Measurements from ENCODE around the gene SAC3D1. TPM values are rescaled to one million over a fixed set of nuclear protein-coding genes. Genes with fewer than 3 reads are reported as not detected.

SAC3D1 gene
- total RNA-seq, 1 donor from 2014 or later = 5.6 TPM

DNA sequence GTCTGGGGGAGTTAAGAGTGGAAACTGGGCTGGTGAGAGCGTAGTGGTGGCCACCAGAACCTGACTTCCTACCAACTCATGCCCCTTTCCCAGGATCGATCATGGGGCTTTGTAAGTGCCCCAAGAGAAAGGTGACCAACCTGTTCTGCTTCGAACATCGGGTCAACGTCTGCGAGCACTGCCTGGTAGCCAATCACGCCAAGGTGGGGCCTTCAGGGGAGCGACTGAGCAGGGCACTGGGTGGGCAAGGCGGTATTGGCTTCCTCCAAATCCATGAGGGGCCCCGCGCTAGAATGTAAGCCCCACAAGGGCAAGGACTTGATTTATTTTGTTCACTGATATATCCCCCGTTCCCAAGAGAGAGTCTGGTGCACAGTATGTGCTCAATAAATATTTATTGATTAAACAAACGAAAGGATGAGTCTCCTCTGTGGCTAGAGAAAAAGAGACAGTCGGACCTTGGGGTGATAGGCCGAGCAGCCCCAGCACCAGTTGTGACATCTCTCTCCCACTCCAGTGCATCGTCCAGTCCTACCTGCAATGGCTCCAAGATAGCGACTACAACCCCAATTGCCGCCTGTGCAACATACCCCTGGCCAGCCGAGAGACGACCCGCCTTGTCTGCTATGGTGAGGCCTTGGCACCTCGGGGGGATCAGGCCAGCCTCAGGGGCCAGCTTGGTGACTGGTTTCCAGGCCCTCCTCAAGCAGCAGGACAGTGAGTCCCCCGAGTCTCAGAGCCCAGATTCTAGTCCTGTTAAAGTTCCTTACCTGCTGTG is 43.8 kb downstream of the SAC3D1 start:
- Histone ChIP-seq H3K36me3 (peaks cover 45% of the 10 kb centered on the region), H3K9me3 (replicated peaks) (no peaks in the 10 kb centered on the region), H3K4me3 (peak overlapping the region; percentile 85), H3K27me3 (ENCODE audit: low read depth) (no peaks in the 10 kb centered on the region), H3K4me1 (peaks cover 27% of the 10 kb centered on the region), H3K27ac (replicated peaks) (peak overlapping the region; percentile 93)
- no peak for DNase-seq
- no peak for TF ChIP-seq CTCF (IDR thresholded peaks at IDR 0.05; ENCODE audit: borderline replicate concordance)
- intact Hi-C loops (cut with micrococcal nuclease) = no loop called here

- H3K36me3 ChIP-seq = peaks cover 46% of the 10 kb centered on the region
- no peaks in the 10 kb centered on the region for H3K9me3 ChIP-seq (replicated peaks)
- H3K4me1 ChIP-seq = peaks cover 27% of the 10 kb centered on the region
- intact Hi-C loops (cut with micrococcal nuclease) = no loop called here
- TF ChIP-seq CTCF (IDR thresholded peaks at IDR 0.05; ENCODE audit: borderline replicate concordance) = no peak
- H3K4me3 ChIP-seq = no peak overlapping the region
- H3K27ac ChIP-seq (replicated peaks) = no peak overlapping the region
- DNase-seq = no peak
- H3K27me3 ChIP-seq (ENCODE audit: low read depth) = no peaks in the 10 kb centered on the region
Measured at GRCh38 chr11:65085446-65085845, 44.4 kb downstream of the SAC3D1 start.

GRCh38 chr11:65086809-65087208 is 45.8 kb downstream of the SAC3D1 start:
- H3K27me3 ChIP-seq (ENCODE audit: low read depth) = no peaks in the 10 kb centered on the region
- H3K36me3 ChIP-seq = peaks cover 46% of the 10 kb centered on the region
- H3K4me1 ChIP-seq = peaks cover 27% of the 10 kb centered on the region
- intact Hi-C loops (cut with micrococcal nuclease) = no loop called here
- DNase-seq = no peak
- H3K9me3 ChIP-seq (replicated peaks) = no peaks in the 10 kb centered on the region
- no peak overlapping the region for H3K27ac ChIP-seq (replicated peaks)
- no peak for TF ChIP-seq CTCF (IDR thresholded peaks at IDR 0.05; ENCODE audit: borderline replicate concordance)
- H3K4me3 ChIP-seq = no peak overlapping the region

GRCh38 chr11:65087216-65087615 is 46.2 kb downstream of the SAC3D1 start:
- Histone ChIP-seq H3K27ac (replicated peaks) (no peak overlapping the region), H3K36me3 (peaks cover 46% of the 10 kb centered on the region), H3K9me3 (replicated peaks) (no peaks in the 10 kb centered on the region), H3K27me3 (ENCODE audit: low read depth) (no peaks in the 10 kb centered on the region), H3K4me3 (no peak overlapping the region), H3K4me1 (peaks cover 27% of the 10 kb centered on the region)
- no peak for DNase-seq
- intact Hi-C loops (cut with micrococcal nuclease) = no loop called here
- TF ChIP-seq CTCF (IDR thresholded peaks at IDR 0.05; ENCODE audit: borderline replicate concordance) = no peak

GRCh38 chr11:65087827-65088226 is 46.8 kb downstream of the SAC3D1 start:
- no peak for TF ChIP-seq CTCF (IDR thresholded peaks at IDR 0.05; ENCODE audit: borderline replicate concordance)
- no peak for DNase-seq
- H3K4me3 ChIP-seq = no peak overlapping the region
- no peaks in the 10 kb centered on the region for H3K9me3 ChIP-seq (replicated peaks)
- no peak overlapping the region for H3K27ac ChIP-seq (replicated peaks)
- H3K27me3 ChIP-seq (ENCODE audit: low read depth) = no peaks in the 10 kb centered on the region
- intact Hi-C loops (cut with micrococcal nuclease) = no loop called here
- H3K4me1 ChIP-seq = peaks cover 27% of the 10 kb centered on the region
- H3K36me3 ChIP-seq = peaks cover 46% of the 10 kb centered on the region
